Measurements from ENCODE around the gene HDGFL2.
"Not testable (repeated sequence)": the region's sequence is repeated elsewhere in the genome, so short reads cannot be mapped to it uniquely, and the experiment has no call there.

The HDGFL2 gene

DNA sequence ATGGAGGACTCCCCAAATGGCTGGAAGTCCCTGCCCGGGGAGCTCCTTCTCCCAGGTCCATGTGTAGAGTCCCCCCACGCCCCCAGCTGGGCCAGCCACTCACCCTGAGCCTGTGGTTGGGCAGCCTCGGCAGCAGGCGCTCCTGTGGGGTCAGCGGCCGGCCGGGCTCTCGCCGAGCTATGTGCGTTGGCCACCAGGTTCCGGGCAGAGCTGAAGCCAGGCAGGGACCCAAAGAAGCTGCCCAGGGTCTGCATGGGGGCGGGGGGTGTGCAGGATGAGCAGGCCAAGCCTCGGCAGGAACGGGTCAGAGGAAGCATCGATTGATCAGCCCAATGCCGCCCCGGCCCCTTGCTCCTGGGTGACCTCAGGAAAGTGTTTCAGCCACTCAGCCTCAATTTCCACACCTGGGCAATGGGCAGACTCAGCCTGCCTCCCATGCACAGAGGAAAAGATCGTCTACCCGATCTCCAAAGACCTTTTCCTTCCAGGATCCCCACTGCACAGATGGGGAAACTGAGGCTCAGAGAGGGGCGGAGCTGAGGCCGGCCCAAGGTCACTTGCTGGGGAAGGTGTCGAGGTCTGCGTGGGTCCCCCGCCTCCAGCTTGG lies 45.5 kb downstream of the HDGFL2 start:
- FAIRE-seq, result no peak

DNA sequence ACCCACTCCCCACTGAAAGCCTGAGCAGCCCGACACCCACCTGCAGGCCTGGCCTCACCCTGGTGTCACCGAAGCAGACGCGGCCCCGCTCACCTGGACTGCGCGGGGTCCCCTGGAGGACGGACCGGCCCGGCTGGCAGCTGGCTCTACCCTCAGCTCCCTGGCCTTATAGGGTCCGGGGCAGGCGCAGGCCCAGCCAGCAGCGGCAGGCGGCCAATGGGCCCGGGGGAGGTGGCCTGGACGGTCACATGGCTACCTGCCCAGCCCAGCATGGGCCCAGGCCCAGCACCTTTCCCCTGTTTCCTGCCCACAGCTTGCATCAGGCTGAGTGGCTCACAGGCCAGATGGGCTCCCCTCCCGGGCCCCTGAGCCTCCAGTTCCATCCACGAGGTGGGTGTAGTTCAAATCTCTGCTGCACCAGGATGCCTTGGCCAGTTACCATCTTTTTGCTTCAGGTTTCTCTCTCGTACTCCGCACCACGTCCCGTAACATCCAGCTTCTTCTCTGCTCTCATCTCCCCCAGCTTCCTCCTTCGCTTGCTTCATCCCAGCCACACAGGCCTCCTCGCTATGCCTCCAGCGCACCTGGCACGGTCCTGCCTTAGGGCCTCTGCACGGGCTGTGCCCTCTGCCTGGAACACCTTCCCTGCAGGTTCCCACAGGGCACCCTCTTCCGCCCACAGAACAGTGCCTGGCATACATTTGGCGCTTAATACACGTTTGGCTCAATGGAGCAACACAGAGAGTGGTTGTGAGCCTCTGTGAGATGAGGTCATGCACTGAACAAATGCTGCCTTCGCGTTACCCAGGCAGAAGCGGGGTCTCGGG lies 46.5 kb downstream of the HDGFL2 start, which contains the start of gene PLIN4:
TSS of gene PLIN4 (minus strand) at position 142 of the 827 bp plus-strand sequence. CDS start 214 bp downstream, outside the sequence.
- FAIRE-seq, result no peak

- FAIRE-seq, result no peak
These were observed 47.0 kb downstream of the HDGFL2 start for GRCh38 chr19:4519172-4519496.

GRCh38 chr19:4519521-4520277 lies 47.6 kb downstream of the HDGFL2 start:
- no peak for FAIRE-seq

GRCh38 chr19:4521170-4521887 lies 49.2 kb downstream of the HDGFL2 start:
- no peak for FAIRE-seq

DNA sequence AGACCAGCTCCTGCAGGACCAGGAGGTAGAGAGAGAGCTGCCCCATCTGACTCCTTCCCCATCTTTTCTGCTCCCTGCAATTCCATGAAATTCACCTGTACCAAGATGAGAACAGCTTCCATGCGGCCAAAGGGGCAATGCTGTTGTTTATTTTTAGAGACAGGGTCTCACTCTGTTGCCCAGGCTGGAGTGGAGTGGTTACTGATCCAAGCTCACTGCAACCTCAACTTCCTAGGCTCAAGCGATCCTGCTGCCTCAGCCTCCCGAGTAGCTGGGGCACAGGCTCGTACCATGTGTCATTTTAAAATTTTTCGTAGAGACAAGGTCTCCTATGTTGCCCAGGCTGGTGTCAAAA lies 49.8 kb downstream of the HDGFL2 start:
- no peak for FAIRE-seq

GRCh38 chr19:4522291-4523002 lies 50.4 kb downstream of the HDGFL2 start:
- FAIRE-seq, result no peak

DNA sequence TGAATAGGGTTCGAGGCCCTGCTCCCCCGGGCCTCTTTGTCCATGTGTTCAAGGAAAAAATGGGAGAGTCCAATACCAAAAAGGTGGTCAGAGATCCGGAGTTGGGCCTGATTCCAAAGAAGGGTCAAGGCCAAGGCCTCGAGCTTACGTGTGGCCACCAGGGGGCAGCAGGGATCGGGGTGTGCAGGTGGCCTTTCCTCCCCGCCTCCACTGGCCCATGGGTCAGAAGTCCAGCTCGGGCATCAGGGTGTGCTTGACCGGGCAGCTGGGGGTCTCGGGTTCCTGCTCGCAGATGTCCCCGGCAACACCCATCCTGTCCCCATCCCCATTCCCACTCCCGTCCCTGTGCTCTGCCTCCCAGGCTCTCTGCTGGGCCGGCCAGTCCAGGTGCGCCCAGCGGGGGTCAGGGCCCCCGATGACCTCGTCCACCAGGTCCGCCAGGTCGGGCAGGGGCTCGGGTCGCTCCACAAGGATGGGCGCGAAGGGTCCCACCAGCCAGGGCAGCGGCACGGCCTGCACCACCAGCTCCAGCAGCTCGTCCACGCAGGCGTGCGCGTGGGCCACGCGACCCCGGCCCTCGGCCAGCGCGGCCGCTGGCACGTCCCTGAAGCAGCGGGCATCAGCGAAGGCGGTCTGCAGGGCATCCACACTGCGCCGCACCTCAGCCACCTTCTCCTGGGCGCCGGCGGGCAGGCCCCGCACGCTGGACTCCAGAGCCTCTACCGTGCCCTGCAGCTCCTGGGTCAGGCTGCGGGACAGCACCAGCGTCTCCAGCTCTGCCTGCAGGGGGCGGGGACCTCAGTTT lies 51.4 kb downstream of the HDGFL2 start:
- FAIRE-seq, result no peak

- FAIRE-seq, result no peak
These were observed 52.9 kb downstream of the HDGFL2 start for GRCh38 chr19:4524808-4525562.

DNA sequence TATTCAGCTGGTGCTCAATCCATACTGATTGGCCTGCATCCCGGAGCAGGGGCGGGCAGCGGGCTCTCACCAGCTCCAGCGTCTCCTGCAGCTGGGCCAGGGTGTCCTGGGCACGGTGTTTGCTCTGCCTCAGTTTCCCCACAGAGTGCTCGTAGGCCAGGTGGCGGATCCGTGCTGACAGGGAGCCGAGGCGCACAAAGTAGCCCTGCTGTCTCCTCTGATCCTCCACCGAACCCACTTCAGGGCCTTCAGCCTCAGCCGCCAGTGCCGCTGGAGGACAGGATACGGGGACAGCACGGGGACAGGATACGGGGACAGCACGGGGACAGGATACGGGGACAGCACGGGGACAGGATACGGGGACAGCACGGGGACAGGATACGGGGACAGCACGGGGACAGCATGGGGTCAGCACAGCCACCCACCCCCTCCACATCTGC lies 53.5 kb downstream of the HDGFL2 start:
- no peak for FAIRE-seq

- FAIRE-seq, result not testable (repeated sequence)
These were observed 55.3 kb downstream of the HDGFL2 start for GRCh38 chr19:4527377-4527776.

DNA sequence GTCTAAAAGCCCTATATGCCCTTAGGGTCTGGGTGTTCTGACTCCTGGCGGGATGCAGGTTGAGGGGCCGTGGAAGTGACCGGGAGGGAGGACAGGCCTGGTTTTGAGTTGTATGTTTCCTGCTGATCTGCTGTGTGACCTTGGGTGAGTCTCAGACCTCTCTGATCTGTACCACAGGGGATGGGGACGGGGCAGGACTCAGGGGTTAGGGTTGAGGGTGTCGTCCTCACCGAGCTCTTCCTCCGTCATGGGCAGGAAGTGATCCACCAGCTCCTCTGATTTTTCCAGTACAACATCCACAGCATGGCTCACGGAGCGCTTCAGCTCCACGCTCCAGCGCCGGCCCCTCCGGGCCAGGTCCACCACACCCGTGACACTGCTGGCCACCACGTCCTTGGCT lies 56.7 kb downstream of the HDGFL2 start:
- FAIRE-seq, result no peak

DNA sequence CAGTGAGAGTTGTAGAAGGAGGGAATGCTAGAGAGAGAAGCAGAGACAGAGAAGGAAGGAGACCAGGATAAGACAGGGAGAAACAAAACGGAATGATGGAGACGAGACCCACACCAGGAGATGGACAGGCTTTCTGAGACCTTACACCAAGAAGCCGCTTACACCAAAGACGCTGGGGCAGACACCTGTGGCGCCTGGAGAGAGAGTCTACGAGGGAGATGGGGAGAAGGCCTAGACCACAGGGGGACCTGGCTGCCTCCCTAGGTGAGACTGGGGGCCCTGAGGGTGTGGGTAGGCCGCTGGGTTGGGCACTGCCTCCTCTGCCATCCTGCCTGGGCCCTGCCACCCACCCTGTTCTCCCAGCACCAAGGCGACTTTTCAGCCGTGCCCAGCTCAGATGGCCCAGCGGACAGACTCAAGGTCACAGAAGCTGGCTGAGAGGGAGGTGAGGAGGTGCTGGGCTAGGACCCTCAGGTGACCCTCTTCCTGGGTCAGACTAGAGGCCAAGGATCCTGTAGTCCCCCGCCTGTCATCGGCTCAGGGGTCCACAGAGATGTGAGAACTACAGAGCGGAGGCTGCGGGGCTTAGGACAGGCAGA lies 57.9 kb downstream of the HDGFL2 start:
- no peak for FAIRE-seq

DNA sequence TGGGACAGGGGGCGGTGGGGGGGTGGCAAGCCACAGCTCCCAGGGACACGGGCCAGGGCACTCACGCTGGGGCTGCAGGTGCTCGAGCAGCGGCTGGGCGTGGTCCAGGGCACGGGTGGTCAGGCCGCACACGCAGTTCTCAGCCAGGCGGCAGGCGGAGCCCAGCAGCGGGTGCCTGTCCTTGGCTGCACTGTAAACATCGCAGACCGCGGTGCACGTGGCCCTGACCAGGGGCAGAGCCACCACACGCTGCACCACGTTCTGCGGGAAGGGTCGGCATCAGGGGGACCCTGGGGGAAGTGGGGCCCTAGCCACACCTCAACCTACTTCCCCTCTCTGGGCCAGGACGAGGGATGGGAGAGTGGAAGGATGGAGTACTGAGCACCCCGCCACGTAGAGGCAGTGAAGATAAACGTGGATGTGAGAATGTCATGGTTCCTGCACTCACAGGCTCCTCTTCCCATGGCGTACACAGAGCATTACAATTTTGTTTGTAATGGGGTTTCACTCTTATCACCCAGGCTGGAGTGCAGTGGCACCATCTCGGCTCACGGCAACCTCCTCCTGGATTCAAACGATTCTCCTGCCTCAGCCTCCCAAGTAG lies 59.6 kb downstream of the HDGFL2 start:
- FAIRE-seq, result no peak

DNA sequence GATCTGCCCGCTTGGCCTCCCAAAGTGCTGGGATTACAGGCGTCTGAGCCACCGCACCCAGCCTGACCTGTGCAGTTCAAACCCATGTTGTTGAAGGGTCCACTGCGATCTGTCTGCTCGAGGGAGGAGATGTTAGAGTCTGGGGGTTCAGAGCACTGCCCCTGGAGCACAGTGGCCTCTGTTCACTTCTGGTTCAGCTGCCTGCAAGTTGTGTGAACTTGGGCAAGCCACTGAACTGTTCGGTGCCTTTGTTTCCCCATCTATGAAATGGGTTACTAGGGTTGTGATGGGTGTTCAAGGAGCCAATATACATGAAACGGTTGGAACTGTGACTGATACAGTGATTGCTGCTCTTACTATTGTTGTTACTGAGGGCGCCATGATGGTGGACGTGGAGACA lies 61.2 kb downstream of the HDGFL2 start:
- no peak for FAIRE-seq

- FAIRE-seq, result no peak
These were observed 61.8 kb downstream of the HDGFL2 start for GRCh38 chr19:4533835-4534424.

DNA sequence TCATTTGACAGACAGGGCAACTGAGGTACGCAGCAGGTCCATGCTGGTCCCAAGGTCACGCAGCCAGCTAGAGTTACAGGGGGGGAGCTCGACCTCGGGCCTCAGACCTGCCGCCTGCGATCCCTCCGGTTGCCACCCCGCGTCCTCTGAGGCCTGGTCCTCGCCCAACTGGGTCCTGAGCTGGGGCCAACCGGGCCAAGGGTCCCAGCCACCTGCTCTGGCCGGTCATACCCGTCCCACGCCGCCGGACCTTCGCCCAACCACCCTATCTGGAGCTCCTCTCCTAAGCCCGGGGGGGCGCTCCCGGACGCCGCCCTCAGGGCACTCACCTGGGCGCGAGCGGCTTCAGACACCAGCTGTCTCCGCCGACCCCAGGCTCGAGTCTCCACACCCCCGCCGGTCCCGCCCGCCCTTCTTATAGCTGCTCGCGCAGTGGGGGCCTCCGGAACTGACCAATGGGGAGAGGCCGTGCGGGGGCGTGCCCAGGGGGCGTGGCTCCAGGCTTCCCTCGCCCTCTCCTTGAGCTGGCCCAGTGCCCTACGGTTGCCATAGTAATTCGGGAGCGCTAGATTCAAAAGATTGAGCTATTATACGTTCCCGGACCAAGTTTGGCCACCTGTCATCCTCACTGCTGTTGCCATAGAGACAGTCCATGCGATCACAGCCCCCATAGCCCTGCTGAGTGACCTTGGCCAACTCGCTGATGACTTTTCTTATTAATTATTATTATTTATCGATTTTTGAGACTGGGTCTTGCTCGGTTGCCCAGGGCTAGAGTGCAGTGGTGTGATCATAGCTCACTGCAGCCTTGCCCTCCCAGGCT lies 63.0 kb downstream of the HDGFL2 start, which contains the start of gene PLIN5:
TSS of gene PLIN5 (minus strand) at position 389 of the 823 bp plus-strand sequence. CDS start 1,150 bp downstream, outside the sequence.
- FAIRE-seq, result no peak

DNA sequence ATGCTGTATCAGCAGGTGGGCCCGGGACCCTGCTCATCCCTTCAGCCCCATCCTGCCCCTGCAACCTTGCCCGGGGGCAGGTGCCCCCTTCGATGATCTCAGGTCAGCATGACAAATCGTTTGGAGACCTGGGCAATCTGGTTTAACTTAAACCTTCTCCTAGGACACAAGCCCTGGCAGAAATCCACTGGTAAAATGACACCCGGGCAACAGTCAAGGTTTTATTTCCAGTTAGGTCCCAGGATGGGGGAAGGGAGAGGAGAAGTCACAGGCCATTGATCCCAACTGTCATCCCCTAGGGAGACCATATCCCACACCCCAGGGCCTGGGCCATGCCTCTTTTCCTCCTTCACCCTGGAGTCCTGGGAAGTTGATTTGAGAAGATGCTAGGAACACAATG lies 64.7 kb downstream of the HDGFL2 start:
- no peak for FAIRE-seq

Data from islet of Langerhans (tissue), 1 donor.